A673 (cell line): Measurements from ENCODE around the gene DNAJB14. TPM values are rescaled to one million over a fixed set of nuclear protein-coding genes. Genes with fewer than 3 reads are reported as not detected.

Experiments used
- BruUV-seq: library from RNA; stranded (reverse); fragments of 400-500 nt; replicated peaks from 2 replicates; lab custom pipeline; 2021; lab: Mats Ljungman, UMichigan
- CTCF ChIA-PET: fragments of 300-600 bp; sonication (Branson Sonifier 250); formaldehyde crosslinking; loops from one replicate; lab custom pipeline; 2022; ENCODE audit warnings: antibody characterized with exemption; lab: Charles Lee
- POLR2A ChIA-PET: fragments of 300-600 bp; sonication (Branson Sonifier 250); formaldehyde crosslinking; loops from one replicate; lab custom pipeline; 2022; ENCODE audit warnings: antibody characterized with exemption; ENCODE audit not compliant: low non-redundant PET; lab: Charles Lee
- DNase-seq: peaks from one replicate; pipeline ENCODE4 v3.0.0-alpha.2; 2015; ENCODE audit warnings: low spot score
- H3K27ac ChIP-seq: fragments of 200-600 bp; sonication (generic); 2 replicates; pipeline ENCODE4 v1.5.1; 2016; ENCODE audit warnings: mixed run types, low read depth, mild to moderate bottlenecking, mixed read lengths, antibody characterized with exemption, low read length; ENCODE audit not compliant: poor library complexity, severe bottlenecking
- H3K27me3 ChIP-seq: fragments of 200-600 bp; sonication (generic); replicated peaks from 2 replicates; pipeline ENCODE4 v1.6.1; 2017; ENCODE audit warnings: mixed run types, low read depth, mild to moderate bottlenecking, mixed read lengths, antibody characterized with exemption, low read length; ENCODE audit not compliant: insufficient read depth, poor library complexity
- H3K36me3 ChIP-seq: fragments of 200-600 bp; sonication (generic); 2 replicates; pipeline ENCODE4 v1.6.1; 2016; ENCODE audit warnings: mixed run types, mild to moderate bottlenecking, mixed read lengths, antibody characterized with exemption, low read length; ENCODE audit not compliant: insufficient read depth, poor library complexity, severe bottlenecking
- H3K4me1 ChIP-seq: fragments of 200-600 bp; sonication (generic); 2 replicates; pipeline ENCODE4 v1.6.1; 2017; ENCODE audit warnings: mixed run types, mild to moderate bottlenecking, mixed read lengths, antibody characterized with exemption, low read length; ENCODE audit not compliant: insufficient read depth, poor library complexity, severe bottlenecking
- H3K4me3 ChIP-seq: fragments of 200-600 bp; sonication (generic); 2 replicates; pipeline ENCODE4 v1.5.1; 2016; ENCODE audit warnings: low read depth, mixed run types, mild to moderate bottlenecking, mixed read lengths, low read length; ENCODE audit not compliant: poor library complexity, severe bottlenecking
- H3K9me3 ChIP-seq: fragments of 200-600 bp; sonication (generic); 2 replicates; pipeline ENCODE4 v1.6.1; 2016; ENCODE audit warnings: mixed run types, low read depth, mild to moderate bottlenecking, mixed read lengths, antibody characterized with exemption, low read length; ENCODE audit not compliant: poor library complexity, severe bottlenecking
- CTCF ChIP-seq: fragments of 300-800, 200-600 bp; sonication (generic); conservative IDR thresholded peaks from 2 replicates; pipeline ENCODE4 v1.5.1; 2017; ENCODE audit warnings: low read depth, mild to moderate bottlenecking, antibody characterized with exemption, low read length, moderate library complexity, mixed read lengths
- EZH2 ChIP-seq: fragments of 200-600 bp; sonication (generic); IDR thresholded peaks from 2 replicates; pipeline ENCODE4 v1.6.1; 2017; ENCODE audit warnings: borderline replicate concordance, low read depth, mild to moderate bottlenecking, mixed read lengths, antibody characterized with exemption, low read length; ENCODE audit not compliant: poor library complexity, severe bottlenecking
- intact Hi-C: fragments of 100-400 bp; cut with micrococcal nuclease; formaldehyde crosslinking; loops from one replicate; pipeline ENCODE4 v1.10.0; 2022; ENCODE audit not compliant: unreplicated experiment
- total RNA-seq: library from RNA; stranded (reverse); gene quantifications from 2 replicates; pipeline ENCODE4 v1.2.3, GENCODE V29; 2021

The DNAJB14 gene
- total RNA-seq, 1 experiment from 2014 or later, result 36.4 TPM

DNA sequence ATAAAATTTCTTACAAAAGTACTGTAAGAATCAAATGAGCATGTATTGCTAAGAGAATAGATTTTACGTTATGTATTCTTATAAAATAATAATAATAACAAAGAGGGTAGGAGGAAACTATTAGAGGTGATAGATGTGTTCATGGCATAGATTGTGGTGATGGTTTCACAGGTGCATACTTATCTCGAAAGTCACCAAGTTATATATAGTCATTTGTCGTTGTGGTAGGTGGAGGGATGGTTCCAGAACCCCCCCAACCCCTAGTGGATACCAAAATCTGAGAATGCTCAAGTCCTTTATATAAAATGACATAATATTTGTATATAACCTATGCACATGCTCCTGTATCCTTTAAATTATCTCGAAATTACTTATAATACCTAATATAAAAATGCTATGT, 40.4 kb upstream of the DNAJB14 start:
- H3K9me3 ChIP-seq, result no peaks in the 10 kb centered on the region
- no peaks in the 10 kb centered on the region for H3K27me3 ChIP-seq
- intact Hi-C loops, result no loop called here
- no peak overlapping the region for H3K4me3 ChIP-seq
- H3K36me3 ChIP-seq, result no peaks in the 10 kb centered on the region
- DNase-seq, result no peak
- no peak overlapping the region for H3K27ac ChIP-seq
- POLR2A ChIA-PET, result no interaction called here
- H3K4me1 ChIP-seq, result no peaks in the 10 kb centered on the region
- TF ChIP-seq EZH2 (no peak), CTCF (no peak)
- BruUV-seq, result no TSS peak
- CTCF ChIA-PET, result no interaction called here

GRCh38 chr4:99983289-99983943, 37.0 kb upstream of the DNAJB14 start:
- no peaks in the 10 kb centered on the region for H3K27me3 ChIP-seq
- TF ChIP-seq EZH2 (no peak), CTCF (no peak)
- no peaks in the 10 kb centered on the region for H3K36me3 ChIP-seq
- ChIA-PET CTCF (no interaction called here), POLR2A (no interaction called here)
- no peaks in the 10 kb centered on the region for H3K9me3 ChIP-seq
- DNase-seq, result no peak
- no peak overlapping the region for H3K4me3 ChIP-seq
- BruUV-seq, result no TSS peak
- no peaks in the 10 kb centered on the region for H3K4me1 ChIP-seq
- intact Hi-C loops, result no loop called here
- H3K27ac ChIP-seq, result no peak overlapping the region

DNA sequence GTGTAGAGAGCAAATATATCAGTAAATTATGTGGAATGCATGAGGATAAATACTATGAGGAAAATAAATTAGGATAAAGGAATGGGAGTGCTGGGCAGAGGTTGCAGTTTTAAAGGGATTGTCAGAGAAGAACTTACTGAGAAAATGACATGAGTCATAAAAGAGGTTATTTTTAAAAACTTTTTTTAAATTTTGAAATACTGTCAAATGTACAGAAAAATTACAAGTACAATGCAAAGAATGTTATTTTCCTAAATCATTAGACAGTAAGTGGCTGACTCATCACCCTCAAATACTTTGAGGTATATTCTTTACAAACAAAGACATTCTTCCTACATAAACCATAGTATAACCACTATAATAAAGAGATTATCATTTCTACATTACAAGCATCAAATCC, 33.5 kb upstream of the DNAJB14 start:
- ChIA-PET POLR2A (no interaction called here), CTCF (no interaction called here)
- H3K9me3 ChIP-seq, result no peaks in the 10 kb centered on the region
- no peak for DNase-seq
- no peaks in the 10 kb centered on the region for H3K4me1 ChIP-seq
- H3K27ac ChIP-seq, result no peak overlapping the region
- TF ChIP-seq EZH2 (no peak), CTCF (no peak)
- H3K4me3 ChIP-seq, result no peak overlapping the region
- no TSS peak for BruUV-seq
- intact Hi-C loops, result no loop called here
- H3K27me3 ChIP-seq, result no peaks in the 10 kb centered on the region
- H3K36me3 ChIP-seq, result no peaks in the 10 kb centered on the region
